Liver (tissue), 9 donors: Measurements from ENCODE around the gene PDLIM5. TPM values are rescaled to one million over a fixed set of nuclear protein-coding genes. Genes with fewer than 3 reads are reported as not detected.

Experiments
- DNase-seq: peaks from one replicate; pipeline ENCODE4 v3.0.0-alpha.2; 2017; ENCODE audit warnings: low spot score
- H3K27ac ChIP-seq, 2 donors: one replicate each; pipeline ENCODE4 v1.7.0; 2013; ENCODE audit warnings: inconsistent platforms in 2 of 2, low read length in 2 of 2, control low read depth in 1 of 2, low read depth in 1 of 2, mild to moderate bottlenecking in 1 of 2
- H3K27me3 ChIP-seq, 4 donors: one replicate each; pipeline versions ENCODE4 v1.6.1 to v1.7.0; 2013; ENCODE audit warnings: low read length in 3 of 4, inconsistent platforms in 1 of 4, mild to moderate bottlenecking in 1 of 4, moderate library complexity in 1 of 4; ENCODE audit not compliant: control insufficient read depth in 4 of 4, insufficient read depth in 4 of 4
- H3K36me3 ChIP-seq, 4 donors: one replicate each; pipeline versions ENCODE4 v1.6.1 to v1.7.0; 2013; ENCODE audit warnings: low read length in 3 of 4, mild to moderate bottlenecking in 3 of 4, low read depth in 1 of 4, moderate library complexity in 1 of 4; ENCODE audit not compliant: control insufficient read depth in 4 of 4, insufficient read depth in 3 of 4
- H3K4me1 ChIP-seq, 4 donors: one replicate each; pipeline versions ENCODE4 v1.6.1 to v1.7.0; 2013; ENCODE audit warnings: low read length in 3 of 4, mild to moderate bottlenecking in 3 of 4, moderate library complexity in 1 of 4; ENCODE audit not compliant: control insufficient read depth in 4 of 4, insufficient read depth in 4 of 4
- H3K4me3 ChIP-seq, 3 donors: one replicate each; pipeline versions ENCODE4 v1.6.1 to v1.7.0; 2013; ENCODE audit warnings: low read length in 3 of 3, control low read depth in 1 of 3, low read depth in 1 of 3, mild to moderate bottlenecking in 1 of 3
- H3K9ac ChIP-seq, 2 donors: one replicate each; pipeline ENCODE4 v1.7.0; 2013; ENCODE audit warnings: low read length in 2 of 2, mild to moderate bottlenecking in 2 of 2, moderate library complexity in 2 of 2, control low read depth in 1 of 2, low read depth in 1 of 2
- H3K9me3 ChIP-seq, 4 donors: one replicate each; pipeline versions ENCODE4 v1.6.1 to v1.7.0; 2013; ENCODE audit warnings: low read length in 3 of 4; ENCODE audit not compliant: control insufficient read depth in 4 of 4
- ATF3 ChIP-seq: IDR thresholded peaks from 2 replicates; pipeline ENCODE4 v1.6.1; 2016; ENCODE audit warnings: antibody characterized with exemption
- CTCF ChIP-seq: fragments of 150-350 bp; IDR thresholded peaks from 2 replicates; pipeline ENCODE4 v1.5.1; 2017; ENCODE audit warnings: improper control_type of control experiment, low read depth, low read length; ENCODE audit not compliant: missing input control
- FOXA1 ChIP-seq: IDR thresholded peaks from 2 replicates; pipeline ENCODE4 v1.6.1; 2016; ENCODE audit warnings: antibody characterized with exemption
- FOXA2 ChIP-seq: IDR thresholded peaks from 2 replicates; pipeline ENCODE4 v1.6.1; 2016; ENCODE audit warnings: antibody characterized with exemption
- GABPA ChIP-seq, 2 donors: IDR thresholded peaks in 1 of 2; conservative IDR thresholded peaks in 1 of 2; 2 replicates each; pipeline ENCODE4 v1.6.1; 2016; ENCODE audit warnings: antibody characterized with exemption in 2 of 2, mild to moderate bottlenecking in 1 of 2, moderate library complexity in 1 of 2
- HNF4A ChIP-seq, 2 donors: conservative IDR thresholded peaks; 2 replicates each; pipeline ENCODE4 v1.6.1; 2016; ENCODE audit warnings: antibody characterized with exemption in 2 of 2, mild to moderate bottlenecking in 2 of 2
- HNF4G ChIP-seq: IDR thresholded peaks from 2 replicates; pipeline ENCODE4 v1.6.1; 2016; ENCODE audit warnings: antibody characterized with exemption
- JUND ChIP-seq, 2 donors: IDR thresholded peaks; 2 replicates each; pipeline ENCODE4 v1.6.1; 2016; ENCODE audit warnings: antibody characterized with exemption in 2 of 2
- MAX ChIP-seq: IDR thresholded peaks from 2 replicates; pipeline ENCODE4 v1.6.1; 2016; ENCODE audit warnings: antibody characterized with exemption
- NR2F2 ChIP-seq: IDR thresholded peaks from 2 replicates; pipeline ENCODE4 v1.6.1; 2016; ENCODE audit warnings: antibody characterized with exemption
- RAD21 ChIP-seq, 2 donors: IDR thresholded peaks; 2 replicates each; pipeline ENCODE4 v1.6.1; 2016; ENCODE audit warnings: antibody characterized with exemption in 2 of 2, mild to moderate bottlenecking in 2 of 2
- REST ChIP-seq: IDR thresholded peaks from 2 replicates; pipeline ENCODE4 v1.6.1; 2016; ENCODE audit warnings: antibody characterized with exemption, mild to moderate bottlenecking
- RXRA ChIP-seq, 2 donors: IDR thresholded peaks; 2 replicates each; pipeline ENCODE4 v1.6.1; 2017 to 2018; ENCODE audit warnings: antibody characterized with exemption in 2 of 2, mild to moderate bottlenecking in 1 of 2
- SP1 ChIP-seq: IDR thresholded peaks from 2 replicates; pipeline ENCODE4 v1.6.1; 2018; ENCODE audit warnings: antibody characterized with exemption, mild to moderate bottlenecking
- TAF1 ChIP-seq: conservative IDR thresholded peaks from 2 replicates; pipeline ENCODE4 v1.6.1; 2016; ENCODE audit warnings: antibody characterized with exemption, mild to moderate bottlenecking
- YY1 ChIP-seq: IDR thresholded peaks from 2 replicates; pipeline ENCODE4 v1.6.1; 2016; ENCODE audit warnings: antibody characterized with exemption, mild to moderate bottlenecking
- ZBTB33 ChIP-seq: IDR thresholded peaks from 2 replicates; pipeline ENCODE4 v1.6.1; 2016; ENCODE audit warnings: antibody characterized with exemption
- WGBS: extraction: QIAGEN DNeasy Blood & Tissue Kit; methylation state at CpG from one replicate; pipeline ENCODE4 v1.1.7; 2013; 5-methylcytosine and 5-hydroxymethylcytosine counted together
- polyA plus RNA-seq, 2 donors: library from polyadenylated mRNA; stranded (reverse) in 1 of 2; unstranded in 1 of 2; fragments of 200-250 nt in 1 of 2; fragments of >200 nt in 1 of 2; fragmentation: Nextera tagmentation in 1 of 2; extraction: Ambion mirVana in 1 of 2; gene quantifications; one replicate each; pipeline versions ENCODE4 v1.2.1 to v1.2.3, GENCODE V29; 2013 to 2015
- total RNA-seq, 2 donors: library from RNA; depleted of rRNA; stranded (reverse); fragments of >200 nt; gene quantifications; one replicate each; pipeline ENCODE4 v1.2.3, GENCODE V29; 2014
- donor health status: healthy.
- donor health status: healthy.
- donor health status: healthy.
- donor health status: healthy.
- donor health status: healthy.

Gene PDLIM5
- total and polyA plus RNA-seq, 4 donors, result 19.1 to 114 (median 67.8) TPM

- Histone ChIP-seq H3K27ac (peak overlapping the region in 1 of 2 donors; percentile 47), H3K4me3 (no peak overlapping the region), H3K9ac (no peak overlapping the region), H3K36me3 (no peaks in the 10 kb centered on the region), H3K4me1 (peaks cover 3 to 23% (median 15%) of the 10 kb centered on the region in 4 donors), H3K9me3 (no peaks in the 10 kb centered on the region), H3K27me3 (no peaks in the 10 kb centered on the region)
- 27% methylated on average over 2 of the region's 2 CpGs for WGBS
- TF ChIP-seq RXRA (IDR thresholded peaks at IDR 0.05) (peak in 1 of 2 donors; percentile 44), GABPA (IDR thresholded peaks at IDR 0.05 in 1 of 2, conservative IDR thresholded peaks at IDR 0.05 in 1 of 2) (no peak), ZBTB33 (peak; percentile 19), REST (no peak), TAF1 (no peak), SP1 (peak; percentile 28), YY1 (peak; percentile 47), FOXA2 (no peak), JUND (IDR thresholded peaks at IDR 0.05) (no peak), HNF4A (conservative IDR thresholded peaks at IDR 0.05) (peak; percentile 11 to 30), FOXA1 (no peak), MAX (no peak), HNF4G (no peak)
- DNase-seq, result no peak
These were observed 38.5 kb upstream of the PDLIM5 start for GRCh38 chr4:94413085-94413840.

GRCh38 chr4:94414907-94415306 lies 36.8 kb upstream of the PDLIM5 start:
- Histone ChIP-seq H3K27ac (no peak overlapping the region), H3K36me3 (no peaks in the 10 kb centered on the region), H3K9ac (no peak overlapping the region), H3K4me3 (no peak overlapping the region), H3K9me3 (no peaks in the 10 kb centered on the region), H3K4me1 (peaks cover 3 to 23% (median 16%) of the 10 kb centered on the region in 4 donors), H3K27me3 (no peaks in the 10 kb centered on the region)
- no peak for DNase-seq
- WGBS, result 96% methylated on average over 1 of the region's 1 CpG
- no peak for TF ChIP-seq FOXA1
- no peak for TF ChIP-seq REST
- no peak for TF ChIP-seq ATF3
- no peak for TF ChIP-seq GABPA (IDR thresholded peaks at IDR 0.05 in 1 of 2, conservative IDR thresholded peaks at IDR 0.05 in 1 of 2)
- no peak for TF ChIP-seq RAD21 (IDR thresholded peaks at IDR 0.05)
- TF ChIP-seq TAF1, result no peak
- no peak for TF ChIP-seq ZBTB33
- TF ChIP-seq CTCF, result no peak
- TF ChIP-seq SP1, result no peak
- TF ChIP-seq NR2F2, result no peak
- TF ChIP-seq HNF4G, result no peak
- no peak for TF ChIP-seq HNF4A (conservative IDR thresholded peaks at IDR 0.05)
- no peak for TF ChIP-seq FOXA2
